ENCODE results near the gene FA2H.

Gene FA2H

DNA sequence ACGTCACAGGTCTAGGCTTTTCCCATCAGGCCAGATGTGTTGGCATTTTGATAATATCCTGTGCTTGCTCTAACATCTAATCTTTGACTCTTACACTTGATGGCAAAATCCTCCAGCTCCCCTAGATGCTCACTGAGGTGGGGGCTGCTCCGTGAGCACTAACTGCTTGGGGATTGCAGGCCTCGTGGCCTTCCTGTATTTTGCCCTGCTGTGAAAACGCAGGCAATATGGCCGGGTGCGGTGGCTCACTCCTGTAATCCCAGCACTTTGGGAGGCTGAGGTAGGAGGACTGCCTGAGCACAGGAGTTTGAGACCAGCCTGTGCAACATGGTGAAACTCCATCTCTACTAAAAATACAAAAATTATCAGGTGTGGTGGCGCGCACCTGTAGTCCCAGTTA lies 64.2 kb downstream of the FA2H start:
- H4K20me1 ChIP-seq: no peaks in the 10 kb centered on the region
- H3K4me3 ChIP-seq: no peak overlapping the region
- TF ChIP-seq Cebpa-rat (IDR thresholded peaks at IDR 0.05): no peak
- H3K4me2 ChIP-seq: no peak overlapping the region
- H3K9me3 ChIP-seq (replicated peaks in 1 of 11): no peaks in the 10 kb centered on the region
- H3K36me3 ChIP-seq: no peaks in the 10 kb centered on the region
- H3K27me3 ChIP-seq: no peaks in the 10 kb centered on the region
- H3K9ac ChIP-seq: no peak overlapping the region
- peaks cover 0 to 13% (median under 1%) of the 10 kb centered on the region in 10 experiments; a peak in 5 of 20 replicates for H3K4me1 ChIP-seq
- H3K27ac ChIP-seq: no peak overlapping the region

DNA sequence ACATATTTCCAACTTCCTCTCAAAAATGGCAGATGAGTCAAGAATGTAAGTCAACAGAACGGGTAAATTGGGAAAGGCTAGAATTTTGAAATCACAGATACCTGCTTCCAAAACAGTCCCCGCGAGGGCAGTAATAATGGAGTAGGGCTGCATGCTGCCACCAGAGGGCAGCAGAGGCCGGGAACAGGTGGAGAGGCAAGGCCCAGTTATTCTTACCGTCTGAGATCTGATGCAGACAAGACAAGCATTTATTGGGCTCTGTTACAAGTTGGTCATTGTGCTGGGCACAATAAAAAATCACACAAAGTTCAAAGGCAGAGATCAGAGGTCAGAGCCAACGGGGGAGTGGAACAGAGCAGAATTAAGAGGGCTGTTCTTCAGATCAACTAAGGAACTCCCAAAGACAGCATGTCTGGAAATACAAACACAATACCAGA lies 65.2 kb downstream of the FA2H start:
- H3K9me3 ChIP-seq (replicated peaks in 1 of 11): no peaks in the 10 kb centered on the region
- H3K27ac ChIP-seq: no peak overlapping the region
- peaks cover 0 to 13% (median 5%) of the 10 kb centered on the region in 10 experiments; a peak in 8 of 20 replicates for H3K4me1 ChIP-seq
- H3K27me3 ChIP-seq: no peaks in the 10 kb centered on the region
- H3K36me3 ChIP-seq: no peaks in the 10 kb centered on the region
- H4K20me1 ChIP-seq: no peaks in the 10 kb centered on the region
- H3K9ac ChIP-seq: no peak overlapping the region
- no peak overlapping the region for H3K4me2 ChIP-seq
- no peak overlapping the region for H3K4me3 ChIP-seq
- TF ChIP-seq Cebpa-rat (IDR thresholded peaks at IDR 0.05): no peak

DNA sequence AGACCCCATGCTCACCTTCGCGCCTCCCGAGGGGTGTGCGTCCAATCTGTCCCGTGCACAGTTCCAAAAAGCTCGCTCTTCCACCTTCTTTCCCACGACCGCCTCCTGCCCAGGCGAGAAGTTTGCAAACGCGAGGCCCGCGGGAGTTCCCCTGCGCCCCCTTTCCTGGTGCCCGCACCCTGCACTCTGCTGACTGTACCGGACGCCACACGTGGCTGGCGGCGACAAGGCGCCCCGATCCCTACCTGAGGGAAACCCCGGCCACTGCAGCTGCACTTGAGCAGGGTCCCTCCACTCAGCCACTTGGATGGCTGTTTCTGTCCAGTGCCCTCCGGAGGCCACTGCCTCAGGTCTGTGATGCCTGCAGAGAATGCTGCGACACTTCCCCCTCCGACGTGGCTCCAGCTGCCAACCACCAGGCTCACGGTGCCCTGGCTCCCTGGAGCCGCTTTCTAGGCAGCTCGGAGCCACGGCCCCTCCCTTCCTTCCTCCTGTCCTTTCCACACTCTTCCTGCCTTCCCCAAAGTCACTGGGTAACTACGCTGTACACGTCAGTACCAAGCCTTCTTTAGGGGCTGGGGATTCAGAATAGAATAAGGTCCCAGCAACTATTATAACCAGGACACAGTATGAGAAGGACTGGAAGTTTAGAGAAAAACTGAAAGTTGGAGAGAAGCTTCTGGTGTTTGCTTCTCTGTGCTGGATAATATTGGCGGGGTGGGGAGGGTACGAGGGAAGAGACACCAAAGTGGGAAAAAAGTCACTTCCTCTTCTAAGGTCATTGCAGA lies 74.0 kb downstream of the FA2H start, which contains the start of gene MLKL:
Gene MLKL, minus strand, starts transcription at position 425 of the 788 bp plus-strand sequence. CDS start 5,105 bp downstream, outside the sequence.
- H3K4me3 ChIP-seq: peak within 1 kb of the TSS; percentile 71 to 97 (median 80)
- H3K27ac ChIP-seq: peak within 1 kb of the TSS; percentile 72 to 97 (median 89)

DNA sequence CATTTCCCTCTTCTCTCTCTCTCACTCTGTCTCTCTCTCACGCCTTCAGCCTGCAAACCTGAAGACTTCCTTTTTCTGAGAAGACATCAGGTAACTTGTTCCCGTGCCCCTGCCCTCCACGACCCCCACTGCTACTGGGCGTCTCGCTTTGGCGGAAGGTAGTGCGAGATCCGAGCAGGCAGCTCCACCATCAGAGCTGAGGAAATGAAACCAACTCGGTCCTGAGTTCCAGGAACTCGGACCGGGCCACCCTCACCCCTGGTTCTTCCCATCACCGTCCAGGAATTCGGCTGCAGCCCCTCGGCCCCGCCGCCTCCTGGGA lies 74.5 kb downstream of the FA2H start:
- H3K27ac ChIP-seq: peak overlapping the region; percentile 72 to 97 (median 89)
- H3K4me1 ChIP-seq: peaks cover 29 to 77% (median 60%) of the 10 kb centered on the region in 10 experiments
- TF ChIP-seq Cebpa-rat (IDR thresholded peaks at IDR 0.05): no peak
- H4K20me1 ChIP-seq: peaks cover 0 to 25% (median 13%) of the 10 kb centered on the region in 11 experiments; a peak in 12 of 22 replicates
- 0 out of 22 replicates have a peak, but pooled peaks cover 0 to 4% (median 0%) of the 10 kb centered on the region in 11 experiments for H3K9me3 ChIP-seq (replicated peaks in 1 of 11)
- H3K4me3 ChIP-seq: peak overlapping the region; percentile 71 to 97 (median 80)
- H3K27me3 ChIP-seq: no peaks in the 10 kb centered on the region
- H3K36me3 ChIP-seq: peaks cover 3 to 26% (median 16%) of the 10 kb centered on the region in 11 experiments; a peak in 19 of 22 replicates
- peak overlapping the region; percentile 89 to 99 (median 97) for H3K4me2 ChIP-seq
- H3K9ac ChIP-seq: peak overlapping the region; percentile 78 to 94 (median 83)

More for the DNA sequence above, 74.0 kb downstream of the FA2H start, which contains the start of gene MLKL:
- Histone ChIP-seq H3K36me3 (peaks cover 0 to 20% (median 10%) of the 10 kb centered on the region in 11 experiments; a peak in 15 of 22 replicates), H3K4me2 (peak within 1 kb of the TSS; percentile 89 to 99 (median 97)), H3K9ac (peak within 1 kb of the TSS; percentile 78 to 94 (median 83)), H3K27me3 (no peaks in the 10 kb centered on the region), H3K9me3 (replicated peaks in 1 of 11) (no peaks in the 10 kb centered on the region), H4K20me1 (peaks cover 0 to 19% (median 9%) of the 10 kb centered on the region in 11 experiments; a peak in 11 of 22 replicates), H3K4me1 (peaks cover 29 to 74% (median 55%) of the 10 kb centered on the region in 10 experiments)
- peak in 7 of 11 experiments; percentile 19 to 76 (median 34); a peak in 3 of 22 replicates for TF ChIP-seq Cebpa-rat (IDR thresholded peaks at IDR 0.05)

DNA sequence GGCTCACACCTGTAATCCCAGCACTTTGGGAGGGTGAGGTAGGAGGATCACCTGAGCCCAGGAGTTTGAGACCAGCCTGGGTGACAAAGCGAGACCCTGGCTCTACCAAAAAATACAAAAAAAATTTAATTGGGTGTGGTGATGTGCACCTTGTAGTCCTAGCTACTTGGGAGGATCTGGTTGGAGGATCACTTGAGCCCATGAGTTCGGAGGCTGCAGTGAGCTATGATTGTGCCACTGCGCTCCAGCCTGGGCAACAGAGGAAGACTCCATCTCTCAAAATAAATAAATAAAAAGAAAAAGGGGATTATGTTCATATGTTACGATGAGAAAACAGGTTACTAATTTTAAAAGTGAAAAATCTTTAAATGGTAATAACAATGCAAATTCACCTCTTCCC lies 75.0 kb downstream of the FA2H start:
- TF ChIP-seq Cebpa-rat (IDR thresholded peaks at IDR 0.05): no peak
- H3K36me3 ChIP-seq: peaks cover 5 to 30% (median 20%) of the 10 kb centered on the region in 11 experiments; a peak in 19 of 22 replicates
- peak overlapping the region; percentile 89 to 99 (median 97) for H3K4me2 ChIP-seq
- H3K9ac ChIP-seq: peak overlapping the region; percentile 78 to 94 (median 83)
- peak overlapping the region; percentile 72 to 97 (median 89); a peak in 21 of 22 replicates for H3K27ac ChIP-seq
- H3K27me3 ChIP-seq: no peaks in the 10 kb centered on the region
- peaks cover 0 to 29% (median 13%) of the 10 kb centered on the region in 11 experiments; a peak in 12 of 22 replicates for H4K20me1 ChIP-seq
- peak overlapping the region; percentile 71 to 97 (median 80) for H3K4me3 ChIP-seq
- 0 out of 22 replicates have a peak, but pooled peaks cover 0 to 4% (median 0%) of the 10 kb centered on the region in 11 experiments for H3K9me3 ChIP-seq (replicated peaks in 1 of 11)
- H3K4me1 ChIP-seq: peaks cover 29 to 73% (median 60%) of the 10 kb centered on the region in 10 experiments

DNA sequence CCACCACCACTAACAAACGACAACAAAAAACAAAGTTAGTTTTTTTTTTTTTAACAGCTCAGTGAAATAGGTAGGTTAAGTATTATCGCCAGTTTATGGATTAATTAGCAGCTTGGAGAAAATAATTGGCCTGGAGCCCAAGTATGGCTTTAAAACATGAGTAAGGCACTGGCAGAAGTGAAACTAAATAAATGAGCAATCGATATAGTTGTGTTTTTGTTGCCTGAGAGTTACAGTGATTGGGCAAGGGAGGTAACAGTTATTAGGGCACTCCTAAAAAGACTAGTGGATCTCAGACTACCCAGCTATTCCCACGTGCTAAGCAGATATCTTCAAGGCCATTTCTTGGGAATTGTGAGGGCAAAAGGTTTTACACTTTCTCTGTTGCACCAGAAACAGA lies 76.4 kb downstream of the FA2H start:
- Histone ChIP-seq H3K4me1 (peaks cover 29 to 69% (median 59%) of the 10 kb centered on the region in 10 experiments), H3K27ac (peak overlapping the region in 8 of 11 experiments; percentile 18 to 97 (median 59); a peak in 13 of 22 replicates), H3K4me3 (peak overlapping the region in 8 of 10 experiments; percentile 76 to 97 (median 82); a peak in 14 of 20 replicates), H3K27me3 (no peaks in the 10 kb centered on the region), H3K9me3 (replicated peaks in 1 of 11) (0 out of 22 replicates have a peak, but pooled peaks cover 0 to 4% (median 0%) of the 10 kb centered on the region in 11 experiments), H4K20me1 (peaks cover 0 to 41% (median 21%) of the 10 kb centered on the region in 11 experiments; a peak in 13 of 22 replicates), H3K4me2 (peak overlapping the region; percentile 89 to 99 (median 97); a peak in 21 of 22 replicates), H3K36me3 (peaks cover 7 to 44% (median 35%) of the 10 kb centered on the region in 11 experiments; a peak in 19 of 22 replicates), H3K9ac (peak overlapping the region in 7 of 11 experiments; percentile 4 to 94 (median 83); a peak in 10 of 22 replicates)
- TF ChIP-seq Cebpa-rat (IDR thresholded peaks at IDR 0.05): peak in 1 of 11 experiments; percentile 45; a peak in 1 of 22 replicates

DNA sequence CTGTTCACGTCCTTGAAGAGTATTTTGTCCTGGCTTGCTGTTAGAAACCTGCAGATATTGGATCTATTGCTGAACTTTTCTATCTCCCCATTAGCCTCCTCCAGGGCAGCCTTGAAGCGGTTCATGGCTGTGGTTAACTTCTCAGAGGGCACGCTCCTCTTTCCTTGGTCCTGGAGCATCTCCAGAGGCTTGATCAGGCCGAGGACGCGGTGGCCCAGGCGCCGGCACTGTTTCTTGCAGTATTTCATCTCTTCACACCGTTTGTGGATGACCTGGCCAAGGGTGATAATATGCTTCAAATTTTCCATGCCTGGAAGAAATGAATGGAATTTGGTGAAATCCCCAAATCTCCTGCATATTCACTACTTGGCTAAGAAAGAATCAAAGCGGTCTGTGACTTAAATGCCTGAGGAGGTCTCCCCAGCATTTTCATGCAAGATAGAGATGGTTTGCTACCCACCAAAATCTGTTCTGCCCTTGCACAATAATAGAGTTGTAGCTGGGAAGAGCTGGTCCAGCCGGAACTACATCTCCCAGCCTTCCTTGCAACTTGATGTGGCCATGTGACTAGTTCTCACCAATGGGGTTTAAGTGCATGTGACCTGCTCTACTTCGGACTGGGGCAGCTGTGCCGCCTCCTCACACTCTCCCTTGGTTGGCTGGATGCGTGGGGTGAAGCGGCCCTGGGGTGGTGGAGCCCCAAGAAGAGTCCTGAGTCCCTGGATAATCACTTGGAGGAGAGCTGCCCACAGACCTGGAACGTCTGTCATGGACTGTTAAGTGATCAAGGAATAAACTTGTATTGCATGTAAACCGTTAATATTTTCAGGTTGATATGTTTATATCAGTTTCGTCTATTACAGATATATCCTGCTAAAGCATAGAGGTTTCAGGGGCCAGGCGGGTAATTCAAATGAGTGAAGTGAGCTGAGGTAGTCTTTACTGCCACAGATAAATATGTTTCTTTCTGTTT lies 78.9 kb downstream of the FA2H start:
- Histone ChIP-seq H3K4me3 (peak overlapping the region in 6 of 10 experiments; percentile 3 to 48 (median 30); a peak in 9 of 20 replicates), H3K36me3 (peaks cover 15 to 68% (median 59%) of the 10 kb centered on the region in 11 experiments; a peak in 21 of 22 replicates), H3K27me3 (no peaks in the 10 kb centered on the region), H4K20me1 (peaks cover 0 to 63% (median 21%) of the 10 kb centered on the region in 11 experiments; a peak in 13 of 22 replicates), H3K4me1 (peaks cover 22 to 61% (median 48%) of the 10 kb centered on the region in 10 experiments), H3K4me2 (peak overlapping the region; percentile 33 to 98 (median 54); a peak in 21 of 22 replicates), H3K9me3 (replicated peaks in 1 of 11) (peaks cover 0 to 13% (median under 1%) of the 10 kb centered on the region in 11 experiments; a peak in 6 of 22 replicates), H3K27ac (peak overlapping the region in 3 of 11 experiments; percentile 0 to 30 (median 0); a peak in 2 of 22 replicates), H3K9ac (peak overlapping the region in 4 of 11 experiments; percentile 5 to 40 (median 12); a peak in 4 of 22 replicates)
- TF ChIP-seq Cebpa-rat (IDR thresholded peaks at IDR 0.05): peak in 1 of 11 experiments; percentile 32; a peak in 1 of 22 replicates
